ENCODE measurements around the gene ADCY1.

DNA sequence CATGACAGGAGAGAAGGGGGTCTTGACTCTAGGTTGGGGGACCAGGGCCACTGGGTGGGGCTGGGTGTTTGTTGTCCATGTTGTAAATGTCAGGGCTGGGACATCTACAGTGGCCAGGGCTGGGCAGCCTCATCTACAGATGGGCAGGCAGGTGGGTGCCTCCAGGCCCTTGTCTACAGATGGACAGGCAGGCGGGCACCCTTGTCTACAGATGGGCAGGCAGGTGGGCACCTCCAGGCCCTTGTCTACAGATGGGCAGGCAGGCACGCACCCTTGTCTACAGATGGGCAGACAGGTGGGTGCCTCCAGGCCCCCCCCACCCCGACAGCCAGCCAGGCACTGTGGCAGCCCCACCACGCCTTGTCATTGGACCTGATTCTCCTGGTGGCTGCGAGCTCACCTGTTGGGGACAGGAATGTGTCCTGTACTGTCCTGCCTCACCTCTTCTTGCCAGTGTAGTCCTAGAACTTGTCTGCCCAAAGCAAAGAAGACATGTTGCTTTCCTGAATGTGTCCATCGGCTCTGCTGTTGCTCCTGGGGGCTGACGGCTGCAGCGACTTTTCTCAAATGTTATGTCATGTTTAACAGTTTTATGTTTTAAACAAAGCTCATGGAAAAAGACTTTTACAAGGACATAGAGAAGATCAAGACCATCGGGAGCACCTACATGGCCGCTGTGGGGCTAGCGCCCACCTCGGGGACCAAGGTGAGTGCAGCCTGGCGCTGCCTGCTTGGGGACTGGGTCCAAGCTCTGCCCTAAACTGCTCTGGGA is 129.9 kb downstream of the ADCY1 start:
- TF ChIP-seq, protein P1, sequence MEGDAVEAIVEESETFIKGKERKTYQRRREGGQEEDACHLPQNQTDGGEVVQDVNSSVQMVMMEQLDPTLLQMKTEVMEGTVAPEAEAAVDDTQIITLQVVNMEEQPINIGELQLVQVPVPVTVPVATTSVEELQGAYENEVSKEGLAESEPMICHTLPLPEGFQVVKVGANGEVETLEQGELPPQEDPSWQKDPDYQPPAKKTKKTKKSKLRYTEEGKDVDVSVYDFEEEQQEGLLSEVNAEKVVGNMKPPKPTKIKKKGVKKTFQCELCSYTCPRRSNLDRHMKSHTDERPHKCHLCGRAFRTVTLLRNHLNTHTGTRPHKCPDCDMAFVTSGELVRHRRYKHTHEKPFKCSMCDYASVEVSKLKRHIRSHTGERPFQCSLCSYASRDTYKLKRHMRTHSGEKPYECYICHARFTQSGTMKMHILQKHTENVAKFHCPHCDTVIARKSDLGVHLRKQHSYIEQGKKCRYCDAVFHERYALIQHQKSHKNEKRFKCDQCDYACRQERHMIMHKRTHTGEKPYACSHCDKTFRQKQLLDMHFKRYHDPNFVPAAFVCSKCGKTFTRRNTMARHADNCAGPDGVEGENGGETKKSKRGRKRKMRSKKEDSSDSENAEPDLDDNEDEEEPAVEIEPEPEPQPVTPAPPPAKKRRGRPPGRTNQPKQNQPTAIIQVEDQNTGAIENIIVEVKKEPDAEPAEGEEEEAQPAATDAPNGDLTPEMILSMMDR (IDR thresholded peaks at IDR 0.05): no peak
- TF ChIP-seq POLR2A (IDR thresholded peaks at IDR 0.05) (no peak), POLR2AphosphoS5 (IDR thresholded peaks at IDR 0.05) (no peak)

All from suprapubic skin (tissue), 4 donors.